ENCODE measurements around the gene RPTOR. TPM values are rescaled to one million over a fixed set of nuclear protein-coding genes. Genes with fewer than 3 reads are reported as not detected.

The RPTOR gene
- total RNA-seq, 4 donors from 2014 or later, result 19.0 to 48.3 (median 27.3) TPM

GRCh38 chr17:80971704-80972304 is 427.2 kb downstream of the RPTOR start:
- H3K27me3 ChIP-seq, result no peaks in the 10 kb centered on the region
- intact Hi-C loops (cut with DNase I; ENCODE audit: low total_unique reads), result no loop called here
- H3K4me3 ChIP-seq, result no peak overlapping the region
- H3K4me1 ChIP-seq, result peaks cover 6 to 15% of the 10 kb centered on the region in 2 donors
- H3K9me3 ChIP-seq, result no peaks in the 10 kb centered on the region
- no peaks in the 10 kb centered on the region for H3K36me3 ChIP-seq
- H3K27ac ChIP-seq, result no peak overlapping the region
- TF ChIP-seq POLR2A (IDR thresholded peaks at IDR 0.05) (no peak), CTCF (IDR thresholded peaks at IDR 0.05) (no peak)
- DNase-seq, result no peak

DNA sequence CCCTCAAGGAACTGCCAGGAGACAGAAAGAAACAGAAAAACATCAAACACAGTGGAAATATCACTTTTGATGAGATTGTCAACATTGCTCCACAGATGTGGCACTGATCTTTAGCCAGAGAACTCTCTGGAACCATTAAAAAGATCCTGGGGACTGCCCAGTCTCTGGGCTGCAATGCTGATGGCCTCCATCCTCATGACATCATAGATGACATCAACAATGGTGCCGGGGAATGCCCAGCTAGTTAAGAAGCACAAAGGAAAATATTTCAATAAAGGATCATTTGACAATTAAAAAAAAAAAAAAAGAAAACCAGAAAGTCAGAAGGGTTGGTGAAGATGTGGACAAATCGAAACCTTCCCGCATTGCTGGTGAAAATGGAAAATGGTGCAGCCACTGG is 432.1 kb downstream of the RPTOR start:
- TF ChIP-seq CTCF (IDR thresholded peaks at IDR 0.05), result no peak
- TF ChIP-seq POLR2A (IDR thresholded peaks at IDR 0.05), result no peak
- Histone ChIP-seq H3K4me1 (peaks cover 3 to 8% of the 10 kb centered on the region in 2 donors), H3K27me3 (no peaks in the 10 kb centered on the region), H3K9me3 (no peaks in the 10 kb centered on the region), H3K36me3 (no peaks in the 10 kb centered on the region), H3K27ac (no peak overlapping the region), H3K4me3 (no peak overlapping the region)
- DNase-seq, result no peak
- intact Hi-C loops (cut with DNase I; ENCODE audit: low total_unique reads), result no loop called here

- Histone ChIP-seq H3K36me3 (no peaks in the 10 kb centered on the region), H3K27ac (no peak overlapping the region), H3K27me3 (no peaks in the 10 kb centered on the region), H3K4me1 (peaks cover 3 to 8% of the 10 kb centered on the region in 2 donors), H3K4me3 (no peak overlapping the region), H3K9me3 (no peaks in the 10 kb centered on the region)
- no peak for DNase-seq
- intact Hi-C loops (cut with DNase I; ENCODE audit: low total_unique reads), result no loop called here
- TF ChIP-seq CTCF (IDR thresholded peaks at IDR 0.05) (no peak), POLR2A (IDR thresholded peaks at IDR 0.05) (no peak)
Measured at GRCh38 chr17:80977172-80977571, 432.5 kb downstream of the RPTOR start.

GRCh38 chr17:80978499-80979497 is 434.2 kb downstream of the RPTOR start:
- Histone ChIP-seq H3K4me1 (peaks cover 3 to 8% of the 10 kb centered on the region in 2 donors), H3K36me3 (no peaks in the 10 kb centered on the region), H3K9me3 (no peaks in the 10 kb centered on the region), H3K27me3 (no peaks in the 10 kb centered on the region), H3K4me3 (no peak overlapping the region), H3K27ac (no peak overlapping the region)
- intact Hi-C loops (cut with DNase I; ENCODE audit: low total_unique reads), result no loop called here
- no peak for DNase-seq
- TF ChIP-seq POLR2A (IDR thresholded peaks at IDR 0.05), result no peak
- no peak for TF ChIP-seq CTCF (IDR thresholded peaks at IDR 0.05)
